ENCODE data around the gene FSIP2. TPM values are rescaled to one million over a fixed set of nuclear protein-coding genes. Genes with fewer than 3 reads are reported as not detected.
"Not testable (repeated sequence)": the region's sequence is repeated elsewhere in the genome, so short reads cannot be mapped to it uniquely, and the experiment has no call there.

FSIP2 gene
- total RNA-seq, 1 donor from 2014 or later = 0.29 TPM

DNA sequence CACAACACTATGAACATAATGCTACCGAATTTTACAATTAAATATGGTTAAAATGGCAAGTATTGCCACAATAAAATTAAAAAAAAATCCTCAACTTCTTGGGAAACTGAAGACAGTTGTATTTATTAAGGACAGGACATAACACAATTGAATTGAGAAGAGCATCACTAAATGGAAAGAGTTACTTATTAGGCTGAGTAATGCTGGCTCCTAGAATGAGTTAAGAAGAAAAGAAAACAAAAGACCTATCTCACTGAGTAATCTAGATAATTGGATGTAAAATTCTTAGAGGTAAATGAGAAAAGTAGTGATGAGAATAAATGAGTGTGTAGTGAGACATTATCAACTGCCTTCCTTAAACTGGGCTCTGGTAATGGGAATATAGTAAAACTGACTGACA, 121.7 kb downstream of the FSIP2 start:
- Histone ChIP-seq H3K4me1 (no peaks in the 10 kb centered on the region), H3K9me3 (no peaks in the 10 kb centered on the region), H3K27ac (no peak overlapping the region), H3K27me3 (no peaks in the 10 kb centered on the region), H3K36me3 (no peaks in the 10 kb centered on the region), H3K4me3 (no peak overlapping the region)
- no peak for DNase-seq
- ATAC-seq = no peak
- TF ChIP-seq, protein P1, sequence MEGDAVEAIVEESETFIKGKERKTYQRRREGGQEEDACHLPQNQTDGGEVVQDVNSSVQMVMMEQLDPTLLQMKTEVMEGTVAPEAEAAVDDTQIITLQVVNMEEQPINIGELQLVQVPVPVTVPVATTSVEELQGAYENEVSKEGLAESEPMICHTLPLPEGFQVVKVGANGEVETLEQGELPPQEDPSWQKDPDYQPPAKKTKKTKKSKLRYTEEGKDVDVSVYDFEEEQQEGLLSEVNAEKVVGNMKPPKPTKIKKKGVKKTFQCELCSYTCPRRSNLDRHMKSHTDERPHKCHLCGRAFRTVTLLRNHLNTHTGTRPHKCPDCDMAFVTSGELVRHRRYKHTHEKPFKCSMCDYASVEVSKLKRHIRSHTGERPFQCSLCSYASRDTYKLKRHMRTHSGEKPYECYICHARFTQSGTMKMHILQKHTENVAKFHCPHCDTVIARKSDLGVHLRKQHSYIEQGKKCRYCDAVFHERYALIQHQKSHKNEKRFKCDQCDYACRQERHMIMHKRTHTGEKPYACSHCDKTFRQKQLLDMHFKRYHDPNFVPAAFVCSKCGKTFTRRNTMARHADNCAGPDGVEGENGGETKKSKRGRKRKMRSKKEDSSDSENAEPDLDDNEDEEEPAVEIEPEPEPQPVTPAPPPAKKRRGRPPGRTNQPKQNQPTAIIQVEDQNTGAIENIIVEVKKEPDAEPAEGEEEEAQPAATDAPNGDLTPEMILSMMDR (IDR thresholded peaks at IDR 0.05) = no peak
- intact Hi-C loops (cut with DNase I) = no loop called here

DNA sequence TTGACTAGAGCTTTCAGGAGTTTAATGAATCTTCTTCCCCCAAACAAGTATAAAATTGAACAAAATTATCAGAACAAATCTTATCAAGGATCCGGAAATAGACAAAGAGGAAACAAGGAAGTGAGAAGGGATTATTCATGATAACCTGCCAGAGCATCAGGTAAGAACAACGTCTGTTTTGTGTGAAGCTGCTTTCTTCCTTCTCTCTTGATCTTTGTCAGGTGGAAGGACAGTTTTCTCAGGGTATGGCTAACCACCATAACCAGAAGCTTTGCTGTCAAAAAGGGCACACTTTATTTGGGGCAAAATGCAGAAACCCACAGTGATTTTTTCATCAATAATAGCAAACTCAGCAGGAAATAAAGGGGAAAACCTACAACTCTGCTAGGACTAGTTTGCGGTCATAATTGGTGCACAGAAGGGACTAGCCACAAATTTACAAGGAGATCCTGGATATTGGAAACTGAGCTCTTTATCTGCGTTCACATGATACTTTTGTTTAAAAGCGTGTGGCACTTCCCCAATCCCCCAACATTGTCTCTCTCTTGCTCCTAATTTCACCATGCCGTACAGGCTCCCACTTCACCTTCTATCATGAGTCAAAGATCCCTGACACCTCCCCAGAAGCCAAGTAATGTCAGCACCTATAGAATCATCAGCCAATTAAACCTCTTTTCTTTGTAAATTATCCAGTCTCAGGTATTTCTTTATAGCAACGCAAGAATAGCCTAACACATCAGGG, 124.2 kb downstream of the FSIP2 start:
- TF ChIP-seq, protein P1 (IDR thresholded peaks at IDR 0.05) = no peak
- H3K4me3 ChIP-seq = no peak overlapping the region
- H3K27me3 ChIP-seq = no peaks in the 10 kb centered on the region
- intact Hi-C loops (cut with DNase I) = no loop called here
- DNase-seq (no peak), ATAC-seq (no peak)
- H3K4me1 ChIP-seq = no peaks in the 10 kb centered on the region
- no peak overlapping the region for H3K27ac ChIP-seq
- no peaks in the 10 kb centered on the region for H3K9me3 ChIP-seq
- H3K36me3 ChIP-seq = no peaks in the 10 kb centered on the region

DNA sequence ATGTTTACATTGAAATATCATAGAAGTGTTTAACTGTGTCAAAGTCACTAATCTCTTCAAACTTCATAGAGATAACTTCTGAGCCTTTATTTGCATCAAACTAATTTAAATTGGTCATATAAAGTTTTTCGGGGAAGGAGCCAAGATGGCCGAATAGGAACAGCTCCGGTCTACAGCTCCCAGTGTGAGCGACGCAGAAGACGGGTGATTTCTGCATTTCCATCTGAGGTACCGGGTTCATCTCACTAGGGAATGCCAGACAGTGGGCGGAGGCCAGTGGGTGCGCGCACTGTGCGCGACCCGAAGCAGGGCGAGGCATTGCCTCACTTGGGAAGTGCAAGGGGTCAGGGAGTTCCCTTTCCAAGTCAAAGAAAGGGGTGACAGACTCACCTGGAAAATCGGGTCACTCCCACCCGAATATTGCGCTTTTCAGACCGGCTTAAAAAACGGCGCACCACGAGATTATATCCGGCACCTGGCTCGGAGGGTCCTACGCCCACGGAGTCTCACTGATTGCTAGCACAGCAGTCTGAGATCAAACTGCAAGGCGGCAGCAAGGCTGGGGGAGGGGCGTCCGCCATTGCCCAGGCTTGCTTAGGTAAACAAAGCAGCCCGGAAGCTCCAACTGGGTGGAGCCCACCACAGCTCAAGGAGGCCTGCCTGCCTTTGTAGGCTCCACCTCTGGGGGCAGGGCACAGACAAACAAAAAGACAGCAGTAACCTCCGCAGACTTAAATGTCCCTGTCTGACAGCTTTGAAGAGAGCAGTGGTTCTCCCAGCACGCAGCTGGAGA, 126.1 kb downstream of the FSIP2 start:
- DNase-seq = not testable (repeated sequence)

DNA sequence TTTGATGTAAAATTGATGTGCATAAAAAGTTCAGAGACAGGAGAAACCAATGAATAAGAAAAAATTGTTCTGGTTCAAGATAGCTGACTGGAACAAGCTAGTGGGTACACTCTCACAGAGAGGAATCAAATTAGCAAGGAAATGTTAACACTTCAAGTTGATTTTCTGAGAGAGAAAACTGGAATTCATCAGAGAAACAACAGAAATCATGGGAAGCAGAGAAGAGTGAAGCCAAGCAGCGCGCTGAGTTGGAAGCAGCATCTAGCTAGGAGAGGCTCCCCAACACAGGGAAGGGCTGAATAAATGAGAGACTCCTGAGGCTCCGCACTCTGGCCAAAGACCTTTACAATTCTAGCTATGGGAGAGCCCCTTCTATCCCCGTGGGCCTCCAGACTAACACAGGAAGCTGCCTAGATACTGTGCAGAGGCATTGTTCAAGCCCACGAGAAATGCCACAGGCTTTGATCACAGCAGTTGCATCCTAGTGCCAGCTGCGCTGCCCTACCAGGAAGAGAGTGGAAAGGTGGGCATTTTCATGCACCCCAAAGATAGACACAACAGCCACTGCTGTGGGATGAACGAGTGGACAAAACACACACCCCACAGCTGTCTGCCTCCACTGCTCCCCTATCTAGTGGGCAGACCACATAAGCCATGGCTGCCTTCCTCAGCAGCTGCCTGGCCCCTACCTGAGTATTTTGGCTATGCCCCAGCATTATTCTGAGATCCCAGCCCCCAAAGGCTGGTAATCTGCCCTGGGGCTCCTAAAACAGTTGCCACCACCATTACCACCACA, 136.7 kb downstream of the FSIP2 start:
- no peaks in the 10 kb centered on the region for H3K9me3 ChIP-seq
- DNase-seq (no peak), ATAC-seq (no peak)
- no peaks in the 10 kb centered on the region for H3K4me1 ChIP-seq
- TF ChIP-seq, protein P1 (IDR thresholded peaks at IDR 0.05) = no peak
- H3K4me3 ChIP-seq = no peak overlapping the region
- H3K36me3 ChIP-seq = no peaks in the 10 kb centered on the region
- intact Hi-C loops (cut with DNase I) = no loop called here
- no peaks in the 10 kb centered on the region for H3K27me3 ChIP-seq
- no peak overlapping the region for H3K27ac ChIP-seq

More for the DNA sequence above, 126.1 kb downstream of the FSIP2 start:
- ATAC-seq; intact Hi-C loops (cut with DNase I); H3K4me3 ChIP-seq; H3K27ac ChIP-seq; H3K4me1 ChIP-seq; H3K36me3 ChIP-seq; H3K27me3 ChIP-seq; H3K9me3 ChIP-seq: not testable (repeated sequence)

DNA sequence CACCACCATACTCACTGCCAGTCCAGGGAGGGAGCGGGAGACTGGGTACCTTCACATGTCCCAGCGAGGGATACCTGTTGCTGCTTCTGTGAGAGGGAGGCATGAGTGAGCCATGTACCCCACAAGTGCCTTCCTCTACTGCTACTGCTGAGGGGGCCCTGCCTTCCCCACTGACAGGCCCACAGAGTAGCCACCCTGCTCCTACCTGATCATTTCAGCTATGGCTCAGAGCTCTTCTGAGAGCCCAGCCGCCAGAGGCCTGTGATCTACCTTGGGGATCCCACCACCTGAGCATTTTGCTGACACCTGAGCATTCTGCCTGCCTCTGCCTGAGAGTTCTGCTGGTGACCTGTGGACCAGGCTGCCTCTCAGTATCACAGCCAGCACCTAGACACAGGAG, 137.6 kb downstream of the FSIP2 start:
- intact Hi-C loops (cut with DNase I) = no loop called here
- H3K36me3 ChIP-seq = no peaks in the 10 kb centered on the region
- DNase-seq (no peak), ATAC-seq (no peak)
- no peak overlapping the region for H3K4me3 ChIP-seq
- TF ChIP-seq, protein P1 (IDR thresholded peaks at IDR 0.05) = no peak
- H3K27ac ChIP-seq = no peak overlapping the region
- no peaks in the 10 kb centered on the region for H3K27me3 ChIP-seq
- no peaks in the 10 kb centered on the region for H3K9me3 ChIP-seq
- no peaks in the 10 kb centered on the region for H3K4me1 ChIP-seq

Data from upper lobe of right lung (tissue), 1 donor.